Measurements from ENCODE around the gene UNC13A.
A peak's percentile ranks its signal among the peaks of the same experiment; 100 is the strongest.

UNC13A gene

DNA sequence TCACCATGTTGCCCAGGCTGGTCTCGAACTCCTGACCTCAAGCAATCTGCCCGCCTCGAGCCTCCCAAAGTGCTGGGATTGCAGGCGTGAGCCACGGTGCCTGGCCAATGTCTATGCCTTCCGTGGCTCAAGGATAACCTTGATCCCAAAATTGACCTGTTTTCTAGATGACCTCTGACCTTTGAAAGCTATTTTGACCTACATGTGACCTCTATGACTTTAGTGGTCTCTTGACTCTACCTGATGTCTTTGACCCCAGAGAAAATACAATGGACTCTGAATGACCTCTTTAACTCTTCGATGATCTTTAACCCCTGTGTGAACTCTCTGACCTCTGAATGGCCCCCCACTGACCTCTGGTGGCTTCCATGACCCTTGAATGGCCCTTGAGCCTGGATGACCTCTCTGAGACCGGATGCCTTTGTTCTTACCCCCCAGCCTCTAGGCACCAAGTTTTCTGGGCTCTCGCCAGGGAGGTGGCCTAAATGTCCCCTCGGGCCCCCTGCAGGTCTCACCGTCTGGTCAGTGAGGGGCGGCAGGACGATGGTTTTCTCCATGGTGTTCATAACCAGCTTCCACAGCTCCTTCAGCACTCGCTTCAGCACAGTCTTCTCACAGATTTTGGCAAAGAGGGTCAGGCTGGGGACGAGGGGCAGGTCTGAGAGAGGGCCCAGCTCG is 63.7 kb downstream of the UNC13A start:
- no peak for DNase-seq

DNA sequence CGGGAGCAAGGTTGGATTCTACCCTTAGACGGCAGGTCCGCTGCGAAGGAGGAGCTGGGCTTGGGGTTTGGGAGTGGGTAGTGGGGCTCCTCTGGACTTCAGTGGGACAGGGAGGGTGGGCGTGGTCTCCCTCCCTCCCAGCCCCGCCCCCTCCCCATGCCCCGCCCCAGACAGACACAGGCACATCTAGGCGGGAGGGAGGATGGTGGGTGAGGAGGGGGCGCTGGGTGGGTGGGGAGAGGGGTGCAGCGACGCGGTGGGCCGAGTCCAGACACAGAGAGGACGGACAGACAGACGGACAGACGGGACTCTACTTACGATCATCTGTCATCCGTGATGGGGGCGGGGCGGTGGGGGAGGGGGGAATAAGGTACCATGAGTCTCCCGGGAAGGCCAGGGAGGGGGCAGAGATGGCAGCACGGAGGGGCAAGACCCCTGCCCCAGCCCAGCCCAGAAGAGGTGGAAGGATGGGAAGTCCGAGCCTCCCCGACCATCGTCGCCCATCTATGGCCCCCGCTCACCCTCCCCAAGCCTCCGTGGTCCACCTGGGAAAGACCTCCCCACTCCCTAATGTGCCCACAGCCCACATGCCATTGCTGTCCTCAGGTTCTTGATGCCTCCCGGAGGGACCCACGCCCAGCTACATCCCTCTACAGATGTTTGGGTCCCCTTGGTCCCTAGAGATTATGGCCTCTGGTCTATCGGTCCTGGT is 64.8 kb downstream of the UNC13A start:
- DNase-seq, result no peak

DNA sequence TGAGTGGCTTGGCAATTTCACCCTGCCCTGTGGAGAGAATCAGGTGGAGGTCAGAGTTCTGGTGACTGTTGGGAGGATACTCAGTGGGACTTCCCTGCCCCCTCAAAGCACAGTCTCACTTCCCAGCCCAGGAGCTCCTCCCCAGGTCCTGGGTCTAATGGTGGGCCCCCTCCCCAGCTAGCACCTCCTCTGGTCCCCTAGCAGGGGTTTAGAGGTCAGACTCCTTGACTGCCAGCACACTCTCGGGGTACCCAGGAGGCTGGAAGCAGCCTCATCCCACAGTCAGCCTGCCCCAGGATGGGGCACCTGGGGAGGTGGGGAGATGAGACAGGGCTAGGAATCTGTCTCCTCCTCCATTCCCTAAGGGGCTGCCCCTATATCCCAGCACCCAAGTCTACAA is 67.5 kb downstream of the UNC13A start:
- no peak for DNase-seq

DNA sequence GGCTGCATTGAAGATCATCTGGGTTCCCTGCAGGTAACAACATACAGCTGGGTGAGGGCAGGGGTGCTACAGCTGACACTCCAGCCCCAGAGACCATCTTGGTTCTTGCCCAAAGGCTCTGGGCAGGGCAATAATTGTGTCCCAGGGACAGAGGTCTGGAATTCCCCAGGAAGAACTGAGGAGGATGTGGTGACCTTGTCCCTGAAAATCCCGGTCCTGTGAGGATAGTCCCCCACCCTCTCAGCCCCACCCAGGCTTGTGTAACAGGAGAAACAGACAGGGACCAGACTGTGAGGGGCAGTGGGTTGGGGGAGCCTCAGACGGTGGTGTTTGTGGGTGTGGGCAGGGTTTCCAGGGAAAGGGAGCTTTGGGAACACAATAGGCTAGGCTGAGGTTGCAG is 69.2 kb downstream of the UNC13A start:
- no peak for DNase-seq

DNA sequence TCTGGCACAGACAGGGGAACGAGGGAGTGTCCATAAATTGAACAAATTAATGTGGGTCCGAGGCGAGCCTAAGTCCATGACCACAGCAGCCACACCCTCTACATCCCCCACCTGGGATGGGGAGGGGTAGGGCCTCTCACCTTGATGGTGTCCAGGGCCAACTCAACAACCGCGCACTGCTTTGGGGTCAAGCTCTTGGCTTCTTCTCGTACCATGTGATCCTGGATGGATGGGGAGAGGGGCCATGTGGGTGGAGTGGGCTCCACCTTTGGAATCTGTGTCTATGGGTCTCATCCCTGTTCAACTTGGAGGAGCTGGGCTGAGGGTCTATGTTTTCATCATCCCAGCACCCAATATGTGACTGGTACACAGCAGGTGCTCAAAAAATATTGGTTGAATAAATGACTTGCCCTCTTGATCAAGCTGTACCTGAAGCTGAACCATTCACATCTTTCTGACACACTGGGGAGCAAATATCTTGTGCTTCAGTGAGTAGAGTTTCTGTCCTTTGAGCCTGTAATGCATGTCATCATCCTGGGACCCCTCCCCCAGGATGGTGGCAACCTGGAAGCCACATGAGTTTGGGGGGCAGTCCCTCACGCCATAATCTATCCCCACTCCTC is 69.8 kb downstream of the UNC13A start:
- no peak for DNase-seq

DNA sequence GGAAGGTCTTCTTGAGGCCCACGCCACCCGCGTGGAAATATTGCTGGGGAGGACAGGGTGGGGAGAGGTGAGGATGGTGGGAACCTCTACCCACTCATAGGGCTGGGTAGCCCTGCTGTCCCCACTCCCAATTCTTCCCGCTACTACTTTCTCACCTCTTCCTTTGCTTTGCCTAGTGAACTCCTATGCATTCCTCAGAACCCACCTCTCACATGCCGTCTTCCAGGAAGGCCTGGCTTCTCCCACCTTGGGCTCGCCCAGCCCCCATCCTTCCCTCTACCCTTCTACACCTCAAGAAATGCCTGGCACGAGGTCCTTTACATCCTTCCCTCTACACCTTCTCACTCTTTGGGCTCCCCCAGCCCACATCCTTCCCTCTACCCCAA is 70.4 kb downstream of the UNC13A start:
- no peak for DNase-seq

DNA sequence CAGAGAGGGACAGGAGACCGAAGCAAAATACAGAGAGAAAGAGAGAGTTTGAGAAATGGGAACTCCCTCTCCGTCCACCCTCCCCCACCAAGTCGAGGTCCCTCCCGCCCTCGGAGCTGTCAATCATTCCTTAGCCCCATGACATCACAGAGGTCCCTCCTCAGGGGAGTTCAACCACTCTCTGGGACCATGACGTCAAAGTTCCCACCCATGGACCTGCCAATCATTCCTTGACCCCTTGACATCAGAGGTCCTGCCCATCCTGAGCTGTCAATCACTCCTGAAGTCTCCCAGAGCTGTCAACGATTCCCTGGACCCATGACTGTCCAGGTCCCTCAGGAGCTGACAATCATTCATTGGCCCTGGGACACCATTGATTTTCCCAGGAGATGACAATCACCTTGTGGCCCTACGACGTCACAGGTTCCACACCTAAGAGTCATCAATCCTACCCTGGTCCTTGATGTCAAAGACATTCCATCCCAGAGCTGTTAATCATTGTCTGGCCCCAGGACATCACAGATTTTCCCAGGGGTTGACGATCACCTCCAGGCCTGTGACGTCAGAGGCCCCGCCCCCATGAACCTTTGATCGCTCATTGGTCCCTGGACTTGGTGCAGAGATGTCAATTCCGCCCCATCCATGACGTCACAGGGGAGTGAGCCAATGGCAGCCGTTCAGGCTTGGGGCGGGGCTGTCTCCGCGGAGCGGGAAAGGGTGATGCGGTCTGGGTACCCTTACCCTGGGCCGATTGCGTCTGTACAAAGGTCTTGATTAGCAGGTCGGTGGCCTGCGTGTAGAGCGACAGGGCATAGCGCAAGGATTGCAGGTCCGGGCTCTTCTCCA is 71.0 kb downstream of the UNC13A start:
- DNase-seq, result no peak

DNA sequence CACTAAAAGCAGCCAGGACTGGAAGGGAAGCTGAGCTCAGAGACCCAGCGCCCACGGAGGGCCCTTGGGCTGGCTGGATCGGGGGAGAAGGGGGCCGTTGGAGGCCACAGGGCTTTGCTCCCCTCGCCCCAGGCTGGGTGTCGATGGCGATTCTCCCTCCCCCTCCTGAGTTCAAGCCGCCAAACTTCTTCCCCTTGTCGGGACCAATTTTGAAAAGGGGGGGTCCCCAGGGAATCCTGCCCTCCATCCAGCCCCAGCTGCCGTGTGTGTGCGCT is 71.5 kb downstream of the UNC13A start:
- DNase-seq, result no peak

DNA sequence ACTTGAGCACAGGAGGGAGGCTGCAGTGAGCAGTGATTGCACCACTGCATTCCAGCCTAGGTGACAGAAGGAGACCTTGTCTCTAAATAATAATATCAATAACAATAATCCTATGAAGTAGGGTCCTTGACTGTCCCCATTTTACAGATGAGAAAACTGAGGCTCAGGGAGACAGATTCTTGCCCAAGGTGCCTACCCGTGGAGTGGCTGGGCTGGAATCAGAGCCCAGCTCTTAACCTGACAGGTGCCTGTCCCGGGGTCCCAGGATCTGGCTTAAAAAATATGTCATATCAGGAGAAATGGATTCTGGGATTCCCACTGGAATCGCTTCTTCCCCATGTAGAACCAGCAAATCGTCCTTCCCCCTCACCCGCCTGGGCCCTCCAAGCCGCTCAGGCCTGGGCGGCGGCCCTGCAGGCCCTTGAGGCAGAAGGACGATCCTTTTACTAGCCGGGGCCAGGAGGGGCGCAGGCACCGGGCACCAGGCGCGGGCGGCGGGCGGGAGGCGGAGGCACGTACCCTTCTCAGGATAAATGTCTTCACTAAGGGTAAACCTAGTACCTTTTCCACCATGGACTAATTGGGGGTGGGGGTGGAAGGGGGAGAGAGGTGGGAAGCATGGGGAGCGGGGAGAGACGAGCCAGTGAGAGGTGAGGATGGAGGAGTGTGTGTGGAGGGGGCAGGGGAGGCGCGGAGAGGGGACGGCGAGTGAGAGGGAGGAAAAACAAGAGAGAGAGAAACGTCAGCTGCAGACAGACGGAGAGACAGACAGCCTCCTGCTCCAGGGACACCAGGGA is 72.1 kb downstream of the UNC13A start:
- no peak for DNase-seq

DNA sequence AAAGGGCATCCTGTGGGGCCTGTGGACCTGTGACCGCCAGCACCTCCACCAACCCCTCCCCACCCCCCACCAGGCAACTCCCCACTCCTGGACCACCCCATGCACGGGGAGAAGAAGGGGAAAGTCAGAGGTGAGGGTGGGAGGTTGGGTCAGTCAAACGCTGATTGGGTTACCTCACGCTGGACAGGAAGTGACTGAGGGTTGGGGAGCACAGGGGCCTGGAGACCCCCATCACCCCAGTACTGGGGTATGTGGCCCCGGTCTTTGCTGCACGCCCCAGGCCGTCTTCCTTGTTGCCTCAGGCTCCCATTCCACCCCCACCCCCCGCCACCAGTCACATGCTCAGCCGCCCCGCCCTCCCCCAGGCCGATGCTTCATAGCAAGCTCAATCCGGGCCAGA is 73.7 kb downstream of the UNC13A start:
- no peak for DNase-seq

DNA sequence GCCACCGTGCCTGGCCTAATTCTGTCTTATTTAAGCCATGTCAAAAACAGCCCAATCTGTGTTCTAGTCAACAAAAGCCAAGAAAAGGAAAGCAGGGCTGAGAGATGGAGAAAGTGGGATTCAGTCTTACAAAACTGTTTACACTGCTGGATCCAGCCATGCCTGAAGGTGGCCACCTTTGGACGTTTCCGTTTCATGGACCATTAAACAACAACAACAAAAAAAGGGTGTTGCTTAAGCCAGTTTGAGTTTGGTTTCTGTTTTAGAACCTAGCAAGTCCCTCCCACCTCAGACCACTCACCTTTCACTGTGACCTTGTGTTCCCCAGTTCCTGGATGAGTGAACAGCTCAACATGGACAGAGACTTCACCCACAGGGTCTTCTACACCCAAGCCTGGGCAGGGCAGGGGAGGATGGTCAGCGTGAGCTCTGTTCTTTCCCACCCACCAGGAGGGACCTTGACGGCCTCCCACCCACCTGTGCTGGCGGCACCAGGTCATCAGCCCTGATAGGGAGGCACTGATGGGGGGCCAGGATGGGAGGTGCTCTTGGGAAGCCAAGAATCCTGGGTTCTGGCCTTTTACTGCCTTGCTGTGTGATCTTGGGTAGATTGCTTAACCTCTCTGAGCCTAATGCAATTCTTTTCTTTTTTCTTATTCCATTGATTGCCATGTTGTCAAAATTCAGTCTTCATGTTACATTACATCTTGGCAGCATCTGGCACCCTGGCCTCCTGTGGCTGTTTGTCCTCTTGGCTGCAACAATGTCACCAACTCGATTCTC is 76.5 kb downstream of the UNC13A start:
- no peak for DNase-seq

DNA sequence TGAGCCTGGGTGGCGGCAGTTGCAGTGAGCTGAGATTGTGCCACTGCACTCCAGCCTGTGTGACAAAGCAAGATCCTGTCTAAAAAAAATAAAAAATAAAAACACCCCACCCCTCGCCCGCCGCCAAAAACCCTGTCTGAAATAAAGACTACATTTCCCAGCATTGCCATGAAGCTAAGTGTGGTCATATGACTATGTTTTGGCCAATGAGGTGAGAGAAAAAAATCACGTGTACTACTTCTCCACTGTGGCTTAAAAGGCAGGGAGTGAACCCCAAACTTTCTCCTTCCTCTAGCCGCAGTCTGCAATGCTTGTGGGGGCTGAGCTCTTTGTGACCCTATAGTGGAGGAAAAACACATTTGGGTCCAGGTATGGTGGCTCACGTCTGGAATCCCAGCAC is 77.8 kb downstream of the UNC13A start:
- no peak for DNase-seq

DNA sequence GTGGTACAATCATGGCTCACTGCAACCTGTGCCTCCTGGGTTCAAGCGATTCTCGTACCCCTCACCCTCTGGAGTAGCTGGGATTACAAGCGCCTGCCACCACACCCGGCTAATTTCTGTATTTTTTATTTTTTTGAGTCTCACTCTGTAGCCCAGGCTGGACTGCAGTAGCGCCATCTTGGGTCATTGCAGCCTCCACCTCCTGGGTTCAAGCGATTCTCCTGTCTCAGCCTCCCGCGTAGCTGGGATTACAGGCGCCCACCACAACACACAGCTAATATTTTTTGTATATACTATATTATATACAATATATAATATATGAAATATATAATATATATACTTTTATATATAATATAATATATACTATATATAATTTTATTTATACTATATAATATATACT is 80.2 kb downstream of the UNC13A start:
- no peak for DNase-seq

DNA sequence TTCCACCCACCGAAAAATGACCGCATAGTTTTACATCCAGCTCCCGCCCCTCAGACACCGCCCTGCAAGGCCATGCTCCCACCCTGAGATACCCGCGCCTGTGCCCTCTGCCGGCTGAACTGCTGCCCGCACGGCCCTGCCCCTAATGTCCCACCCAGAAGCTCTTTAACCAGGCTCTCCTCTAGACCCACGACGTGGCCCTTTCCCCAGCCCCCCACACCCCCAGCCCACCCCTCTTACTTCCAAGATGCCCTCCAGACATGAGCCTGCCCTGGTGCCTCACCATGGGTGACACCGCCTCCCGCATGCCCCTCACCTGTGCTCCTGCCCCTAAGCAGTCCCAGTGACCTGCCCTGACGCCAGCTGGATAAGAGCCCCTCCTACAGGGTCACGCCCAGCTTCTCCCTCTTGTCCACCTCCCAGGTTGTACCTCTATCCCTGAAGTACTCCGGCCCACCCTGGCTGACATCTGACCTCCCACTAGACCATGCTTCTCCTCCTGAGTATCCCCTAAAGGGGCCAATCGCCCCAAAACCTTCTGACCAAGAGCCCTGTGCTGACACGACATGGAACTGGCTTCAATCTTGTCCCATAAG is 81.5 kb downstream of the UNC13A start:
- DNase-seq, result no peak

DNA sequence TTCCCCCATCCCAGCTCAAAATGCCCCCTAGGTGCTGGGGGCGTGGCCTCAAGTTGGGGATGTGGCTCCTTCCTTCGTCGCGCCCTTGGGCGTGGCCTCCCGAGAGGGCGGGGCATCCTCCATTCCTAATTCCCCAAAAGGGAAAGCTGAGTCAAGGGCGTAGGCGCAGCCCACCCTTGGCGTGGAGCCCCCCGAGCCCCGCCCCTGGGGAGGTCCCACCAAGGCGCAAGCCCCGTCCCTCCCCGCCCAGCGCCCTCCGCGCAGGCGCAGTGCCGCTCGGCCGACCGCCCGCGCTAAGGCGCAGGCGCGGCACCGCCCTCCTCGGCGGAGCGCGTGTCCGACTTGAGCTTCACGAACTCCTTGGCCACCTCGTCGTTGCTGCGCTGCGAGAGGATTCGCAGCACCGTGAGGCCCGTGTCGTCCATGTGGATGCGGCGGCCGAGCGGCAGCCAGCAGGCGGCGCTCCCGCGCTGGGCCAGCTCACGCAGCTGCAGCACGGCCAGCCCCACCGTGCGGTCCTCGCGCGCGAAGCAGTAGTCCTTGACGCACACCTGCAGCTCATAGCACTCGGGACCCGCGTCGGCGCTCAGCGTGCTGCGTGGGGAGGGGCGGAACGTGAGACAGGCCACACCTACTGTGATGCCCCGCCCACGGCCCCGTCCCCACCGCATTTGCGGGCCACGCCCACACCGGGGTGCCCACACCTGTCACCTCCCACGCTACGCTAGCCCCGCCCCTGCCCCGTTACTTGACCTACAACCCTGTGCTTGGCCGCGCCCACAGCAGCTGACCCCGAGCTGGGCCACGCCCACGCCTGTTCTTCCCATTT is 82.2 kb downstream of the UNC13A start:
- DNase-seq, result peak; percentile 59

DNA sequence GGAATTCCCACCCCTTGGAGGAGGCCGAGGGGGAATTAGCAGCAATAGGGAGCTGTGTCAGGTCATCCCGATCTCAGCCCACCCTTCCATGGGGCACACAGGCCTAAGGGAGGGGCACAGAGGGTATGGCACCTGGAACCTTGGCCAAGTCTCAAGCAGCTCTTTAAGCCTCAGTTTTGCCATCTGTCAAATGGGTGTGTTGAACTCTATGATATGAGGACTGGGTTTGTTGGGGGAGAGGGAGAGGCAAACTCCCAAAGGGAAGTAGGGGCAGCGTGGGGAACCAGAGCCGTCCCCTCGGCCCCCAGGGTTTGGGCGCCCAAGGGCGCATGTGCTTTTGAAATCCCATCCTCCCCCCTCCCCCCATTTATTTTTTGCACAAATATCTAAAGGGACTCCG is 83.0 kb downstream of the UNC13A start:
- DNase-seq, result no peak

DNA sequence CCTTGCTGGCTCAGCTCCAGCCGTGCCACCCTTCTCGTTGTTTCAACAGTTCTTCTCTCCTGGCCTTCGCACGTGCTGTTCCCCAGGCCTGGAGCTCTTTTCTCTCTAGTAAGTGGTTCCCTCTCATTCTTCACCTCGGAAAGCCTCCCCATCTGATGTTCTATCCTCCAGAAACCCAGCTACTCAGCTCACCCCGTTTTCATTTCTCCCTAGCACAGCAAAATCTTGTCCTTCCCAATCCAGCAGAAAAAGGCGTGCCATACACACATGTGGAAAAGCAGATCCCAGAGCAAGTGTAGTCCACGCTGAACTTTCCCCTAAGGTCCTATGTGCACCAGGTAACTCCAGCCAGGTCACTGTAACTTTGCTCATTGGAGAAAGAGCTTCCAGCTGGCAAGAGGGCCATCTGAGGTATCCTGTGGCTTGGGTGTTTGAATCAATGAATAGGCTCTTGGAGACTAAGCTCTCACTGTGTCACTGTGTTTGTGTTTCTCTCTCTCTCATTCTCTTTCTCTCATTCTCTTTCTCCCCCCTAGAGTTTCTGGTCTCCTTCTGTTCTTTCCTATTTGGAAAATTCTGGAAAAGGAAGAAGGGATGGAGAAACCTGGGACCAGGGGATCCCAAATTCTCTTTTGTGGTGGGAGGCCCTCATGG is 83.7 kb downstream of the UNC13A start:
- no peak for DNase-seq

DNA sequence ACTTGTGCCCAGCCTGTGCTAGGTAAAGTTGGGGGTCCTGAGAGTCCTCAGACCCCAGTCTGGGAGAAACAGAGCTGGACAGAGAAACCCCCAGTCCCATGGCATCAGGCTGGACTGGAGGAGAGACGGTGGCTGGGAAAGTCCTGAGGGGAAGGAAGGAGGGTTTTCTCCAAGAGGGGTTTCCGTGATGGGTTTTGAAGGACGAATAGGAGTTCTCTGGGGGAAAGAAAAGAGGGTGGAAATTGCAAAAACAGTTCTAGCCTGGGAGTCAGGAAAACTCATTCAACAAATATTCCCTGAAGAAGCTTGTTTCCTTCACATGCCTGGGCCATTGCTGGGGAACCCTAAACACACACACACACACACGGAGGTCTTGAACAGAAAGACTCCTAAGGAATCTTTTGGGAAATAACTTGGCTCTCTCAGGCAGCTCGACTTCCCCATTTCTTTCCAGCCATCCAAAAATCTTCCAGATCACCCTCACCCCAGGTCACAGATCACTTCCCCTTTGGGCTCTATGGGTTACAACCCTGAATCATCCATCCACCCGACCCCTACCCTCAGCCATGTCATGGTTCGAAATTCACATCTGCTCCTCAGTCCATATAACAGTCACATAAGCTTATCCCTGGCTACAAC is 85.2 kb downstream of the UNC13A start:
- DNase-seq, result no peak

DNA sequence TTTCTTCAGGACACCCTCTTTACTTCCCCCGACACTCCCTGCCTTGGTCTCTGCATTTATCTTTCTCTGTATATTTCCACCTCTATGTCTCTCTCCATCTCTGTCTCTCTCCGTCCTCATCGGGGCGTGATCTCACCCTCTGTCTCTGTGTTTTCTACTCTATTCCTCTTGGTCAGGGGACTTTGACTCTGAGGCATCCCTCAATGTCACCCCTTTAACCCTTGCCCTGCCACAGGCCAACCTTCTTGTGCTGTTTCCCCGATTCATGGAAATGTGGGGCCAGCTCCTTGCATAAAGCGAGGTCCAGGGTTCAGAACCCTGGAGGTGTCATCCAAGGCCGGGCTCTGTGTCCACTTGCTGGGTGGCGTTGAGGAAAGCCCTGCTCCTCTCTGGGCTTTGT is 85.9 kb downstream of the UNC13A start:
- DNase-seq, result no peak

DNA sequence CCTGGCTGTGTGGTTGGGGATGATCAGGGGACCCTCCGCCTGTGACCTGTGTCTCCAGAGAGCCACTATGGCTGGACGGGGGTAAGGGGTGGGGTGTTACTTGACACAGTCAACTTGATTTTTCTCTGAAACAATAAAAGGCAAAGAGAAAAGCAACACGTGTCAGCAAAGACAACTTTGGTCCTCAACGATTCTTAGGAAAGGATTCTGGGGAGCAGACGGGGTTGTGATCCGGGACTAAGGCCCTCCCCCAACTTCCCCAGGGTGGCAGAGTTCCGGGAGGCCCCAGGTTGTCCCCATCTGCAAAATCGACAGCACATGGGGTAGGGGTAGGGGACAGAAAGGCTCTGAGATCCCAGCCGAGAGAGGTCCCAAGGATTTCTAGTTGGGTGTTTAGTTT is 86.5 kb downstream of the UNC13A start:
- no peak for DNase-seq
